NB4 (cell line): ENCODE data around the gene PNPLA2.

Experiments used
- DNase-seq: peaks from one replicate; pipeline ENCODE4 v3.0.0; 2010; ENCODE audit warnings: low read depth
- H3K4me3 ChIP-seq: one replicate; pipeline ENCODE4 v1.5.1; 2011; ENCODE audit warnings: mild to moderate bottlenecking, low read depth, low read length, moderate library complexity
- CTCF ChIP-seq: IDR thresholded peaks from one replicate; pipeline ENCODE4 v1.5.1; 2012; ENCODE audit warnings: low read depth, low read length
- MAX ChIP-seq: IDR thresholded peaks from 2 replicates; pipeline ENCODE4 v1.6.1; 2011; ENCODE audit warnings: low read depth, low read length
- MYC ChIP-seq: IDR thresholded peaks from 2 replicates; pipeline ENCODE4 v1.6.1; 2011; ENCODE audit warnings: low read depth, low read length
- POLR2A ChIP-seq: IDR thresholded peaks from 2 replicates; pipeline ENCODE4 v1.6.1; 2011; ENCODE audit warnings: mild to moderate bottlenecking; ENCODE audit not compliant: insufficient read length; ENCODE audit errors: extremely low read depth

PNPLA2 gene

DNA sequence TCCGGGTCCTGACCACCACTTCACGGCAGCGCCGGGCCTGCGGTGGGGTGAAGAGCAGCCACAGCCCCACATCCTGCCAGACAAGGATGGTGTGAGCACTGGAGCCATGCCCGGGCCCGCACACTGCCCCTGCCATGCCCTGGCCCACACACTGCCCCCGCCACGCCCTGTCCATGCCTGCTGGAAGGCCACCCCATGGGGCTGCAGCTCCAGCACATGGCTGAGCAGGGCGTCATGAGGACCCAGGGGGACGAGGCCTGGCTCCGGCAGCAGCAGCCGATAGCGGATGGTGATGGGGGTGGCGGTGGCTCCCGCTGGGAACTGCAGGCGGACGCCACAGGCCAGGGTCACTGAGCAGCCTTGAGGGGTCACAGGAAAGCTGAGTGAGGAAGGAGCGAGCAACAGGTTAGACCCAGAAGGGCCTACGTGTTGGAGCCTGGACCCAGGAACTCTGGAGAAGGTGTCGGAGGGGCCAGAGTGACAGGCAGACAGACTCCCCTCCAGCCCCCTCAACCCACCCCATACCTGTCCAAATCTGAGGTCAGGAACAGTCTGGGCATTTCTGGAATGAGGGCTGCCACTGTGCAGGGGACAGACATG lies 16.6 kb upstream of the PNPLA2 start:
- no peak overlapping the region for H3K4me3 ChIP-seq
- no peak for TF ChIP-seq CTCF
- TF ChIP-seq MAX = no peak
- no peak for TF ChIP-seq POLR2A
- no peak for TF ChIP-seq MYC
- no peak for DNase-seq

GRCh38 chr11:802693-803466 lies 15.8 kb upstream of the PNPLA2 start:
- no peak overlapping the region for H3K4me3 ChIP-seq
- no peak for DNase-seq
- no peak for TF ChIP-seq MYC
- TF ChIP-seq MAX = no peak
- no peak for TF ChIP-seq POLR2A
- no peak for TF ChIP-seq CTCF

- no peak for TF ChIP-seq POLR2A
- TF ChIP-seq MYC = no peak
- TF ChIP-seq CTCF = no peak
- no peak for TF ChIP-seq MAX
- DNase-seq = no peak
- H3K4me3 ChIP-seq = no peak overlapping the region
Measured at GRCh38 chr11:803467-803742, 15.3 kb upstream of the PNPLA2 start.

- H3K4me3 ChIP-seq = peak overlapping the region; percentile 55
- DNase-seq = no peak
- no peak for TF ChIP-seq MYC
- no peak for TF ChIP-seq CTCF
- TF ChIP-seq POLR2A = no peak
- TF ChIP-seq MAX = no peak
Measured at GRCh38 chr11:803770-804598, 14.7 kb upstream of the PNPLA2 start.

DNA sequence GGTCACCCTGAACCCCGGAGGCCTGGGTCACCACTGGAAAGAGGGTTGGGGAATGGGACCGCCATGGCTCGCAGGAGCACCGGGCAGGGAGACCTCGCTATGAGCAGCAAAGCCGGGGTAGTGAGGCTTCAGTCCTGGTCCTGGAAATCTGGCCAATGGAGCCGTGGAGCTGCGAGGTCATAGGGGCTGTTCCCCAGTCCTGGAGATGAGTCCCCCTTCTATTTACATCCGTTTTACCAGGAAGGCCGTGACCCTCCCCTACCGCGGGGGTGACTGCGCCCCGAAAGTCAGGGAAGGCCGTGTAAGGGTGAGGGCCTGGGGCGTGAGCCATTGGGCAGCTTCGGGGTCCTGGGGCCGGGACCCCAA lies 14.1 kb upstream of the PNPLA2 start:
- no peak for DNase-seq
- TF ChIP-seq POLR2A = no peak
- TF ChIP-seq MAX = no peak
- TF ChIP-seq CTCF = no peak
- TF ChIP-seq MYC = no peak
- H3K4me3 ChIP-seq = peak overlapping the region; percentile 55
